ENCODE data around the gene TMPRSS4. TPM values are rescaled to one million over a fixed set of nuclear protein-coding genes. Genes with fewer than 3 reads are reported as not detected.

Gene TMPRSS4
- total RNA-seq, 1 experiment from 2014 or later, result not detected

DNA sequence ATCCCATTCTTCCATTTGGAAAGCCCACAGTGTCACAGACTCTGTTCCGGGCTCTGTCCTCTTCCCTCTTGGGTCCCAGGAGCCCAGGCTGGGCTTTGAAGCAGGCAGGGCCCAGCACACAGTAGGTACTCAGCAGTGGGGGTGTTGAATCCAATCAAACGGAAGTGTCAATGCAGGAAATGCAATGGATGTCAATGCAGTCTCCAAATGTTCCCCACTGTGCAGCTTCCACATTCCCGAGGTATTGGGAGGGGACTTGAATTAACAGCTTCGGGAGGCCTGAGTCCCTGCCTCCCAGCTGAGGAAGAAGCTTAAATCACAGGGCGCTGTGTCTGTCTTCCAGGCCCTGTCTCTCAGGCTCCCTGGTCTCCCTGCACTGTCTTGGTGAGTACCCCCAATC, 31.6 kb downstream of the TMPRSS4 start:
- H3K36me3 ChIP-seq, result no peaks in the 10 kb centered on the region
- no peaks in the 10 kb centered on the region for H3K27me3 ChIP-seq
- no peak overlapping the region for H3K4me3 ChIP-seq
- no peaks in the 10 kb centered on the region for H3K9me3 ChIP-seq
- DNase-seq, result no peak

GRCh38 chr11:118109231-118109630, 32.4 kb downstream of the TMPRSS4 start:
- DNase-seq, result peak; percentile 80
- no peaks in the 10 kb centered on the region for H3K9me3 ChIP-seq

GRCh38 chr11:118111019-118111743, 34.3 kb downstream of the TMPRSS4 start:
- Histone ChIP-seq H3K27me3 (no peaks in the 10 kb centered on the region), H3K9me3 (no peaks in the 10 kb centered on the region), H3K36me3 (no peaks in the 10 kb centered on the region), H3K4me3 (no peak overlapping the region)
- peak; percentile 22 for DNase-seq

More at GRCh38 chr11:118109231-118109630, 32.4 kb downstream of the TMPRSS4 start:
- no peaks in the 10 kb centered on the region for H3K27me3 ChIP-seq
- no peak overlapping the region for H3K4me3 ChIP-seq
- H3K36me3 ChIP-seq, result no peaks in the 10 kb centered on the region

DNA sequence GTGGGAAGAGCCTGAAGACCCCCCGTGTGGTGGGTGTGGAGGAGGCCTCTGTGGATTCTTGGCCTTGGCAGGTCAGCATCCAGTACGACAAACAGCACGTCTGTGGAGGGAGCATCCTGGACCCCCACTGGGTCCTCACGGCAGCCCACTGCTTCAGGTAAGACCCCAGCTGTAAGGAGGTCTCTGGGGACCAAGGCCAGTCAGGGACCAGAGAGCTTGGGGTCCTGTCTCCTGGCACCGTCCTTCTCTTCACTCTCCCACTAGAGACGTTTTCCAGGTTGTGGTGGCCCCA, 34.8 kb downstream of the TMPRSS4 start:
- no peak overlapping the region for H3K4me3 ChIP-seq
- no peaks in the 10 kb centered on the region for H3K27me3 ChIP-seq
- DNase-seq, result no peak
- H3K9me3 ChIP-seq, result no peaks in the 10 kb centered on the region
- H3K36me3 ChIP-seq, result no peaks in the 10 kb centered on the region

DNA sequence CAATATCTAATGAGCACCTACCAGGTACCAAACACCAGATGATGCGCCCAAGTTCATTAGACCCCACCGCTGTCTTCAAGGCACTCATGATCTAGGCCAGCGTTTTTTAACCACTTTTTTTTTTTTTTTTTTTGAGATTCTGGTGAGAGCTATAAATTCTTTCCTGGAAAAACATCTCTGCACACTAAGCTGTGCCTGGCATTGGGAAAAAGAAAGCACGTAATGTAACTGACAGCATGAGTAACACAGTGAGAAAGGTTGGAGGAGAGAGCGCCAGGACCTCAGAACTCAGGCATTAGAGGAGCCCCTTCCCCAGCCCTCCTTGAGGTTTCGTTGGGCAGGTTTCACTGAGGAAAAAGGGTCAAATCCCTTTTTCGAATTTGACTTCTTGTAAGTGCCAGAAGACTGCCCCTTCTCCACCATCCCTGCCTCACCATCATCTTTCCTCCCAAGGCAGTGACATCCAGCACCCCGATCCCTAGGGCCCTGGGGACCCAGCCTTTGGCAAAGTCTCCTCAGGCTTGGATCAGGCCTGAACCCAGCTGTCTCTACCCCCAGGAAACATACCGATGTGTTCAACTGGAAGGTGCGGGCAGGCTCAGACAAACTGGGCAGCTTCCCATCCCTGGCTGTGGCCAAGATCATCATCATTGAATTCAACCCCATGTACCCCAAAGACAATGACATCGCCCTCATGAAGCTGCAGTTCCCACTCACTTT, 36.0 kb downstream of the TMPRSS4 start:
- DNase-seq, result no peak
- Histone ChIP-seq H3K4me3 (no peak overlapping the region), H3K36me3 (no peaks in the 10 kb centered on the region), H3K27me3 (no peaks in the 10 kb centered on the region), H3K9me3 (no peaks in the 10 kb centered on the region)

- Histone ChIP-seq H3K36me3 (no peaks in the 10 kb centered on the region), H3K27me3 (no peaks in the 10 kb centered on the region), H3K9me3 (no peaks in the 10 kb centered on the region), H3K4me3 (no peak overlapping the region)
- DNase-seq, result no peak
Measured at GRCh38 chr11:118114266-118114665, 37.4 kb downstream of the TMPRSS4 start.

- DNase-seq, result no peak
- H3K27me3 ChIP-seq, result no peaks in the 10 kb centered on the region
- no peak overlapping the region for H3K4me3 ChIP-seq
- H3K36me3 ChIP-seq, result no peaks in the 10 kb centered on the region
- no peaks in the 10 kb centered on the region for H3K9me3 ChIP-seq
Measured at GRCh38 chr11:118115048-118115447, 38.2 kb downstream of the TMPRSS4 start.

- H3K9me3 ChIP-seq, result no peaks in the 10 kb centered on the region
- no peaks in the 10 kb centered on the region for H3K27me3 ChIP-seq
- no peak for DNase-seq
- H3K36me3 ChIP-seq, result no peaks in the 10 kb centered on the region
- no peak overlapping the region for H3K4me3 ChIP-seq
Measured at GRCh38 chr11:118117790-118118601, 41.1 kb downstream of the TMPRSS4 start.

DNA sequence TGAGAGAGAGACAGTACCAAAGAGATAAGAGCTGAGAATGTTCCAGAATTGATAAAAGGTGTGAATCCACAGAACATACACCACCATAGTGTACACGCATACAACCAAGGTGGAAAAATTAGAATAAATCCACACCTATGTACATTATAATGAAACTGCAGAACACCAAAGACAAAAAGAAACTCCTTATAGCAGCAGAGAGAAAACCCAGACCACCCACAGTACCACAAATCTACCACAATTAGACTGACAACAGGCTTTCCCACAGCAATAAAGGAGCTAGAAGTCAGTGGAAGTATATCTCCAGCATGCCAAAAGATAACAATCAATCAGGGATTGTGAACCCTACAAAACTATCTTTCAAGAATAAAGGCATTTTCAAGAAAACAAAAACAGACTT, 43.9 kb downstream of the TMPRSS4 start:
- no peaks in the 10 kb centered on the region for H3K27me3 ChIP-seq
- no peak overlapping the region for H3K4me3 ChIP-seq
- DNase-seq, result no peak
- no peaks in the 10 kb centered on the region for H3K9me3 ChIP-seq
- no peaks in the 10 kb centered on the region for H3K36me3 ChIP-seq

DNA sequence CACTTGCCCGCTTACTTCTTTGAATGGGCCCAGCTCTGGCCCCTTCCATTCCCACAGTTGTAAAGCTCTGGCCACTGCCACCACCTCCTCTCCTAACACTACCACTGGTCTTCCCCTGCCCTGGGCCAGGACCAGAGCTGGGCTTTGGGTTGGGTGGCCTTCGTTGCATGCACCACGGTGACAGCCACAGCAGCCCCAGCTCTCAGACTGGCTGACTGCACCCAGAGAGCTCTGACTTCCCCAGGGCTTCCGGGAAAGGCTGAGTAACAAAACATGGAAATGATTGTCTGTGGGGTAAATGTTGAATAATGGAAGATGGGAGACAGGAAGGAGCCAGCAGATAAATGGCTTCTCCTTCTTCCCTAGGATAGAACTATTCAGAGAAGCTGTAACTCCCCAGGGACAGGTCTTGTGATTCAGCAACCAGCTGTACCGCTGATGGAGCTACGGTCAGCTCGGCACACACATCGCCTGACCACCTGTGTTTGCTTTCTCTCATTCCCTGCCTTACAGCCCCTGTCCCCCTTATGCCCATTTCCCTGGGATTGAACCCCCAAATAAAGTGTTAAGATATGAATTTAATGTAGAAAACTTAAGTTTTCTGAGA, 48.2 kb downstream of the TMPRSS4 start:
- no peak for DNase-seq
- H3K9me3 ChIP-seq, result no peaks in the 10 kb centered on the region
- H3K36me3 ChIP-seq, result no peaks in the 10 kb centered on the region
- no peak overlapping the region for H3K4me3 ChIP-seq
- no peaks in the 10 kb centered on the region for H3K27me3 ChIP-seq

DNA sequence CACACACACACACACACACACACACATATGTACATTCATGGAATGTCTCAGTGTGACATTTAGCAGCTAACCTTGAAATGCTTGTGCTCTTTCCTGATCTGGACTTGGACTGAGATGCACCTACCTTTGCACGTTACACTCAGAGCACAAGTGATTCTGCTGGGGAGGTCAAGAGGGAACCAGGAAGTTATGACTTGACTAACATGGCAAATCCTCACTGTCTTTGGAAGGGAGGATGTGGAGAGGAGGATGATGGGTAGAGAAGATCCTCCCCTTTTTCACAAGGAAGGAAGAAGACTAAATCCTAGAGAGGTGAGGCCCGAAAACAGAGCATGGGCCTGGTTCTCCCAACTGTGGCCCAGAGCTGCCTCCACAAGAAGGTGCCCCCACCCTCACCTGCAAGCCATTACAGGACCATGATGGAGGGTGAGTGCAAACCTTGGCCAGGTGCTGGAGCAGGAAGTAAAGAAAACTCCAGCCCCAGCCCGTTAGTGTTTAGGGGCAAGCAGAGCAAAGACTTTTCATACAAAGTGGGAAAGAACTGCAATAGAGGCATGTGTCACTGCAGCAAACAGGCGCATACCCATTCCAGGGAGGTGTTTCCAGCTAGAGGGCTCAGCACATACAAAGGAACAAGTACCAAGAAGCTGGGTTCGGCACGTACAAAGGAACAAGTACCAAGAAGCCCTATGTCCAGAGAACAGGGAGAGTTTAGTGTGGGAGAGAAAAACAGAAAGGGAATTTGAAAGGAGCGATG, 49.4 kb downstream of the TMPRSS4 start:
- Histone ChIP-seq H3K4me3 (no peak overlapping the region), H3K9me3 (no peaks in the 10 kb centered on the region), H3K27me3 (no peaks in the 10 kb centered on the region), H3K36me3 (no peaks in the 10 kb centered on the region)
- no peak for DNase-seq

GRCh38 chr11:118128310-118128709, 51.4 kb downstream of the TMPRSS4 start:
- no peaks in the 10 kb centered on the region for H3K9me3 ChIP-seq
- no peak overlapping the region for H3K4me3 ChIP-seq
- no peaks in the 10 kb centered on the region for H3K27me3 ChIP-seq
- DNase-seq, result no peak
- H3K36me3 ChIP-seq, result no peaks in the 10 kb centered on the region

GRCh38 chr11:118128721-118129470, 52.0 kb downstream of the TMPRSS4 start:
- H3K4me3 ChIP-seq, result no peak overlapping the region
- no peaks in the 10 kb centered on the region for H3K9me3 ChIP-seq
- no peak for DNase-seq
- H3K36me3 ChIP-seq, result no peaks in the 10 kb centered on the region
- H3K27me3 ChIP-seq, result no peaks in the 10 kb centered on the region

DNA sequence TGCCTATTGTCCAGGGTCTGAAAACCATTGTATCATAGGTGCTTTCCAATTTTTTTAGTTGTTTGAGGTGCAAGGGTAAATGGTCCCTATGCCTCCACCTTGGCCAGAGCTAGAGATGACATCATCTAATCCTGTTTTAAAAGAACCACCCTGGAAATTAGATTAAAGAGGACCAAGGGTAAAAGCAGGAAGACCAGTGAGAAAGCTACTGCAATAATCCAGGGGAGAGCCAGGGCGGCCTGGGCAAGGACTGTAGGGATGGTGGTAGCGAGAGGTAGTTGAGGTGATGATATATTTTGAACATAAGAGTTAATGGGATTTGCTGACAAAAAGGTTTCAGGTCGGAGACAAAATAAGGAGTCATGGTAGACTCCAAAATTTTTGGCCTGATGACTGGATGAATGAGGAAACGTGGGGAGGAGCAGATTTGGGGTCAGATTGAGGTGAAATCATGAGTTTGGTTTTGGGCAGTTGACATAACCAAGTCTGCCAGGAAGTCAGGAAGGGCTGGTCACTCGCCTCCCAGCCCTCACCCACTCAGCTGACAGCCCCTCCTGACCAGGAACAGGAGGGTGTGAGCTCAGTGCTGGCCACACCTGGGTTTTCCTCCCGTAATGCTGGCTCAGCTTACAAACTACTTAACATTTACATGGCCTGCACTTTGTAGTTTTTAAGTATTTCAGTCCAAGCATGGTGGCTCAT, 52.7 kb downstream of the TMPRSS4 start:
- no peak overlapping the region for H3K4me3 ChIP-seq
- no peaks in the 10 kb centered on the region for H3K36me3 ChIP-seq
- H3K27me3 ChIP-seq, result no peaks in the 10 kb centered on the region
- peak; percentile 33 for DNase-seq
- H3K9me3 ChIP-seq, result no peaks in the 10 kb centered on the region

GRCh38 chr11:118132385-118133151, 55.7 kb downstream of the TMPRSS4 start:
- H3K36me3 ChIP-seq, result no peaks in the 10 kb centered on the region
- no peak overlapping the region for H3K4me3 ChIP-seq
- H3K27me3 ChIP-seq, result no peaks in the 10 kb centered on the region
- no peak for DNase-seq
- H3K9me3 ChIP-seq, result no peaks in the 10 kb centered on the region
